HUES64 (cell line): Measurements from ENCODE around the gene ARHGAP42.

Source experiments
- H3K27ac ChIP-seq: 2 replicates; pipeline ENCODE4 v1.7.0; 2013; ENCODE audit warnings: low read depth, low read length, inconsistent platforms
- H3K27me3 ChIP-seq: 2 replicates; pipeline ENCODE4 v1.6.1; 2013; ENCODE audit warnings: mild to moderate bottlenecking, low read length; ENCODE audit not compliant: insufficient read depth
- H3K36me3 ChIP-seq: 2 replicates; pipeline ENCODE4 v1.6.1; 2013; ENCODE audit warnings: mild to moderate bottlenecking, low read length; ENCODE audit not compliant: insufficient read depth
- H3K4me1 ChIP-seq: 2 replicates; pipeline ENCODE4 v1.6.1; 2013; ENCODE audit warnings: mild to moderate bottlenecking, low read length, moderate library complexity; ENCODE audit not compliant: insufficient read depth
- H3K4me3 ChIP-seq: 2 replicates; pipeline ENCODE4 v1.5.1; 2013; ENCODE audit warnings: mild to moderate bottlenecking, low read length, moderate library complexity
- H3K9ac ChIP-seq: 2 replicates; pipeline ENCODE4 v1.6.1; 2013; ENCODE audit warnings: mild to moderate bottlenecking, low read depth, low read length
- H3K9me3 ChIP-seq: 2 replicates; pipeline ENCODE4 v1.6.1; 2013; ENCODE audit warnings: low read depth, low read length; ENCODE audit not compliant: insufficient read depth
- WGBS: fragments of 150-250, 120-280 bp; methylation state at CpG from one replicate; pipeline ENCODE4 v1.1.7; 2013; ENCODE audit warnings: missing lambda C conversion rate; 5-methylcytosine and 5-hydroxymethylcytosine counted together

Gene ARHGAP42

DNA sequence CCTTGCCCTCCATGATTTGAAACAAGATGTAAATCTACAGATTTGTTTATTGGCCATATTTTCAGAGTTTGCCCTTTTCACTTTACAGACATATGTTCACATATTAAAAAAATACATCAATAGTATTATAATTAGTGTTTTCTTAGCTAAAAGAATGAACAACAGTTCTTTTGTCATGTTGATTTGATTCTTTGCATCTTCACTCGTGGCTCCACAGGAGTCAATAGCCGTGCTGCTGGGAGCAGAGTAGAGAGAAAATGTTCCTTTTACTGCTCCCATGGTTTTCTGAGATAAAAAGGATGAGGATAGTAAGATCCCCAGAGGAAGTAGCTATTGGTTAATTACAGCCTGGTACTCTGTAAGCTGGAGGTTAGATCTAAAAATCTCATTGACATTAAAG is 291.4 kb downstream of the ARHGAP42 start:
- WGBS = 9% methylated on average over 2 of the region's 2 CpGs
- H3K4me1 ChIP-seq = peaks cover 10% of the 10 kb centered on the region
- no peak overlapping the region; the same call in 1 of the 2 replicates for H3K27ac ChIP-seq
- H3K36me3 ChIP-seq = peaks cover 36% of the 10 kb centered on the region
- peaks cover 39% of the 10 kb centered on the region for H3K27me3 ChIP-seq
- H3K4me3 ChIP-seq = no peak overlapping the region
- no peak overlapping the region for H3K9ac ChIP-seq
- no peaks in the 10 kb centered on the region for H3K9me3 ChIP-seq

DNA sequence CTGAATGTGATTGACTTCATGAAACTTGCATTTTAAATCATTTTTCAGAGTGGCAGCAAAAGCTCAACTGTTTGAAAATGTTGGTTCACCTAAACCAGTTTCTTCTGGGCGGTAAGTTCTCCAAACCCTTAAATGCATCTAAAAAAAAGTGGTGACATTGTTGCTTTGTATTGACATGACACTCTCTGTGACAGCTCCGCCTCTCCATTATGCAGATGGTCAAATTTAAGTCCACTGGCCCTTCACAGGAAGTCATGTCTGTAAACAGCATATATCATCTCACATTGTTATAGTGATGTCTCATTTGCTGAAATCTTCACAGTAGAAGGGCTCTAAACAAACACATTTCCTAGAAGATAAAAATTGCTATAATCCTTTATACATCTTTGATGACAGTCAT is 291.9 kb downstream of the ARHGAP42 start:
- Histone ChIP-seq H3K4me3 (no peak overlapping the region), H3K27me3 (peaks cover 39% of the 10 kb centered on the region), H3K27ac (no peak overlapping the region; the same call in 1 of the 2 replicates), H3K36me3 (peaks cover 36% of the 10 kb centered on the region), H3K4me1 (peaks cover 10% of the 10 kb centered on the region), H3K9me3 (no peaks in the 10 kb centered on the region), H3K9ac (no peak overlapping the region)
- 55% methylated on average over 2 of the region's 2 CpGs for WGBS

DNA sequence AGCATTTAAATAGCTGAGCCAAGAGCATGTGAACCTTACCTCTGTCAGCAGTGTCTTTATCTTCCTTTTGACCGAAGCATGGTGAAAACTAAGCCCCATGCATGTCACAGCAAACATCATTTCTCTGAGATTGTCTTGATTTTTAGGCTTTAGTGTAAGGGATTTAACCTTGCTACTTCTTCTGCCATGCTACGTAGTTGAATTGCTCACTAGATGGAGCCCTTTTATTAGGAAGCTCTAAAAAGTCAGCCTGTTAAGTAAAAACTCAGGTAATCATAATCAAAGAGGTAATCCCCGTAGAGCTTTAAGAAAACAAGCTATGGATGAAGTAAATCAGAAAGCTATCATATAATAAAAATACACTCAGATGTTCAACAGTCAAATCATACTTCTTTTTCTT is 293.1 kb downstream of the ARHGAP42 start:
- no peak overlapping the region for H3K9ac ChIP-seq
- H3K27me3 ChIP-seq = peaks cover 39% of the 10 kb centered on the region
- WGBS = 69% methylated on average over 2 of the region's 3 CpGs
- no peak overlapping the region for H3K4me3 ChIP-seq
- no peaks in the 10 kb centered on the region for H3K9me3 ChIP-seq
- peaks cover 10% of the 10 kb centered on the region for H3K4me1 ChIP-seq
- peaks cover 29% of the 10 kb centered on the region for H3K36me3 ChIP-seq
- no peak overlapping the region for H3K27ac ChIP-seq

DNA sequence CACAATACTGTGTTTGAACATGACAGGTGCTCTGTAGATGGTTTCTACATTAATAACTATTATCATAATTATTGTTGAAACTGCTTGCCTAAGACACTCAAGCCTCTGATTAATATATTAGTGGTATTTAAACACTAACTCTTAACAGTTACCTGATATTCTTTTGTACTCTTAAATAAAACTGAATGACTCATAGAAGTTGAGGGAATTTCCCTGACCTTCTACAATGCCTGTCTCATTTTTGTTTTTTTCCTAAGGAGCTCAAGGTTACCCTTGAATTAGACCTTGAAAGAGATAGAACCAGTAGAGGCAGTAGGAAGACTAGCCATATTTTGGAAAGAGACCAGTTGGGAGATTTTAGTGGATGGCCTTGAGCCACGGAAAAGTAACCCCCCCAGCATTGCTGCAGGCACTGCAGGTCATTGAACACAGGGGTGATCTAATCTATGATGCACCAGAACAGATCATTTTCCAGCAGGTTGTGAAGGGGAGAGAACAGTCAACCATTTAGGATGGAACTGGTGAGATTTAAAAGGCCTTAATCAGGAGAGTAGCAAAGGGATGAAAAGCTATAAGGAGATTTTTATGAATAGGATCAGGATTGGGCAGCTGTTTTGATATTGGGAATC is 294.2 kb downstream of the ARHGAP42 start:
- WGBS = 86% methylated on average over 1 of the region's 1 CpG
- H3K4me3 ChIP-seq = no peak overlapping the region

DNA sequence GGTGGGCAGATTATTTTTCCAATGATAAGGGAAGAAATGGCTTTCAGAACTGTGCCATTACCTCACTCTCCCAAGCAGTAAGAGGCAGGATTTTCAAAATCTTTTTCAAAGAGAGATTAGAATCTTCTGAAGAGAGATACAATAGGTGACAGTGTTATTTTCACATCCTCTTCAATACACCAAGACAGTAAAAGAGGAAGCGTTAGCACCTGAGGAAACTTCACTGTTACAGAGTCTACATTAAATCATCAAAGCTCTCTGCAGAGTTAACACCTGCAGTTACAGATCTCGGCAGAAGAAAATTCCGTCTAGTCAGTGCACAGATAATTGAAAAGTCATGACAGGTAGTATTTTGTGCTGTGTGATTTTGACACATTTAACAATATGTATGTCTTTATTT is 297.6 kb downstream of the ARHGAP42 start:
- Histone ChIP-seq H3K4me3 (no peak overlapping the region), H3K9ac (no peak overlapping the region), H3K27me3 (peaks cover 1% of the 10 kb centered on the region), H3K4me1 (no peaks in the 10 kb centered on the region), H3K27ac (no peak overlapping the region), H3K36me3 (peaks cover 7% of the 10 kb centered on the region), H3K9me3 (no peaks in the 10 kb centered on the region)
- WGBS = 92% methylated on average over 3 of the region's 3 CpGs

More for the DNA sequence above, 294.2 kb downstream of the ARHGAP42 start:
- Histone ChIP-seq H3K4me1 (peaks cover 10% of the 10 kb centered on the region), H3K9ac (no peak overlapping the region), H3K36me3 (peaks cover 18% of the 10 kb centered on the region), H3K27me3 (peaks cover 30% of the 10 kb centered on the region), H3K9me3 (no peaks in the 10 kb centered on the region), H3K27ac (no peak overlapping the region)

DNA sequence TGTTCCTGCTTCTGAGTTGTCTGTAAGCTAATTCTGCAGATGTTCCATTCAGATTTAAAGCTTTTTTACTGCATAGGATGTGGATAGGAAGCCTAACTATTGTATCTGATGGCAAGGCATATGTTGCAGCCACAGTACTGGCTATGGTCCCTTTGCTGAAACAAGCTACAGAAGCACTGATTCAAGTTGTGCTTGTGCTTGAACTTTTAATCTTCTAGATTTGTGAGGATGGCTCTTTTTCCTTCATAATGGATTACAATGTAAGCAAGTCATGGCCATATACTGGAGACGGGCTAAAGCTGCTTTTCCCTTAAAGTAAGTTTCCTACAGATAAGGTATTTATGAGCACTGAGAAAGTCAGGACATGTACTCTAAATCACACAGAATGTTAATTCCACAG is 303.8 kb downstream of the ARHGAP42 start:
- no peak overlapping the region for H3K4me3 ChIP-seq
- H3K36me3 ChIP-seq = peaks cover 9% of the 10 kb centered on the region; the same call in 1 of the 2 replicates
- no peak overlapping the region for H3K27ac ChIP-seq
- H3K4me1 ChIP-seq = no peaks in the 10 kb centered on the region
- no peaks in the 10 kb centered on the region for H3K9me3 ChIP-seq
- no CpG with 5 or more reads among the region's 1 CpG for WGBS
- H3K27me3 ChIP-seq = no peaks in the 10 kb centered on the region
- no peak overlapping the region for H3K9ac ChIP-seq

DNA sequence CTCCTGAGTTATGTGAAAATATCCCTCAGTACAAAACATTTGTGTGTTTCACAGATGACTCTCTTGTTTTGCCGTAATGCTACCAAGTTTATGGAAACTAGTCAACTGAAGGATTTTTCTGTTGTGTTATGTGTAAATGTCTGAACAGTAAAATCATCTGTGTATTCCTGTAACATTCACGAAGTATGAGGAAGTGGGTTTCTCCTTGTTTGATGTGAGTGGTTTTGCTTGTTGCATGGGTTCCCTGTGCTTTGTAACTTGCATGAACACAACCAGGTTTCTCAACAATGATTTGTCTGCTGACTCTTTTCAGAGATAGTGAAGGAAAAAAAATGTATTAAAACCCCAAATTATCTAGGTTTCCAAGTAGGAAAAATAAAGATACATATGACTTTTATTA is 304.5 kb downstream of the ARHGAP42 start:
- peaks cover 9% of the 10 kb centered on the region; the same call in 1 of the 2 replicates for H3K36me3 ChIP-seq
- no peaks in the 10 kb centered on the region for H3K4me1 ChIP-seq
- H3K27ac ChIP-seq = no peak overlapping the region
- 98% methylated on average over 2 of the region's 2 CpGs for WGBS
- H3K9me3 ChIP-seq = no peaks in the 10 kb centered on the region
- H3K9ac ChIP-seq = no peak overlapping the region
- H3K27me3 ChIP-seq = no peaks in the 10 kb centered on the region
- H3K4me3 ChIP-seq = no peak overlapping the region

DNA sequence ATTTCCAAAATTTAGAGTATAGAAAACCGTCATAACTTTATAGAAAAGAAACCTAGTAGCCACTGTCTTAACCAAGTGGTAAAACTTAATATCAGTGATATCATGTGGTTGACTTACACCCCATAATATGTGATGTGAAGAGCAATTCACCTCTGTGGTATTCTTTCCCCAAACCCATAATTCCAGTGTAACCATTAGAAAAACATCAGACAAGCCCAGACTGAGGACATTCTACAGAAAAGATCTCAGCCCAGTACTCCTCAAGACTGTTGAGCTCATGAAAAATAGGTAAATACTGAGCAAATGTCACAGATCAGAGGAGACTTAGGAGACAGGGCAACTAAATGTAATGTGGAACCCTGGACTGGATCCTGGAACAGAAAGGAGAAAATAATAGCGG is 307.9 kb downstream of the ARHGAP42 start:
- Histone ChIP-seq H3K27me3 (no peaks in the 10 kb centered on the region), H3K4me3 (no peak overlapping the region), H3K4me1 (0 out of 2 replicates have a peak, but pooled peaks cover 5% of the 10 kb centered on the region), H3K27ac (no peak overlapping the region), H3K9me3 (no peaks in the 10 kb centered on the region), H3K36me3 (peaks cover 5% of the 10 kb centered on the region; the same call in 1 of the 2 replicates), H3K9ac (no peak overlapping the region)
- 100% methylated on average over 2 of the region's 2 CpGs for WGBS

DNA sequence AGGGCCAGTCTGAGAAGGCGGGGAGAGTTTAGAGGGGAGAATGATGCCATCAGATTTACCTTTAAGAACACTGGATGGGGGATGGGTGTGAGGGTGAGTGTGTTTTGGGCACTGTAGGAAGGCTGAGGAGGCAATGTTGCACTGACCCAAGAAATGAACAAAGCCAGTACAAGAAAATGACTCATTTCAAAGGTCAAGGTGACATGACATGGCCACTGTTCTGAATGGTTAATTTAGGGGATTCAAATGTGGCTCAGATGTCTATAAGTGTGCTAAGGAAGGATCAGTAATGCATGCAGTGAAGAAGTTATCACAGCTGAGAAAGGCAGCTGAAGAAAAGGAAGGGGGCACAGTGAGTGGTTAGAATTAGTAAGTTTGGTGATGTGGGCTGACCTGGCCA is 312.7 kb downstream of the ARHGAP42 start:
- 90% methylated on average over 1 of the region's 1 CpG for WGBS
- Histone ChIP-seq H3K4me1 (0 out of 2 replicates have a peak, but pooled peaks cover 5% of the 10 kb centered on the region), H3K4me3 (no peak overlapping the region), H3K27me3 (no peaks in the 10 kb centered on the region), H3K9ac (no peak overlapping the region), H3K27ac (no peak overlapping the region), H3K36me3 (no peaks in the 10 kb centered on the region), H3K9me3 (no peaks in the 10 kb centered on the region)

DNA sequence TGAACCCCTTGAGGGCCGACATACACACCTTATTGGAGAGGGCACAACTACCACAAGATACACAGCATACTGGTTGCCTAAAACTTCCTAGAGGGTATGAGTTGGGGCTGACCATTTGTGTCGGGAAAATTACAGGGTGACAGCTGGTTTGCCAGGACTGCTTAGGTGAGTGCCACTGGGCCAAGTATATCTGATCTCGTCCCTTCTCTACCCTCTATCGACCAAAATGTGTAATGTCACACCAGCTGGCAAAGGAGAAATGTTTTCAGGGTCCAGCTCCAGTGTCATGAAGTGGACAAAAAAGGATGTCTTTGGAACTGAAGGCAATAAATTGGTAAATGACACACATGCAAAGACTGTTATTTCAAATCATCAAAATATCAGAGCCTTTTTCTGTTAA is 316.4 kb downstream of the ARHGAP42 start:
- 86% methylated on average over 4 of the region's 4 CpGs for WGBS
- Histone ChIP-seq H3K27me3 (no peaks in the 10 kb centered on the region), H3K27ac (no peak overlapping the region), H3K4me3 (no peak overlapping the region), H3K4me1 (0 out of 2 replicates have a peak, but pooled peaks cover 5% of the 10 kb centered on the region), H3K9me3 (no peaks in the 10 kb centered on the region), H3K9ac (no peak overlapping the region), H3K36me3 (no peaks in the 10 kb centered on the region)

DNA sequence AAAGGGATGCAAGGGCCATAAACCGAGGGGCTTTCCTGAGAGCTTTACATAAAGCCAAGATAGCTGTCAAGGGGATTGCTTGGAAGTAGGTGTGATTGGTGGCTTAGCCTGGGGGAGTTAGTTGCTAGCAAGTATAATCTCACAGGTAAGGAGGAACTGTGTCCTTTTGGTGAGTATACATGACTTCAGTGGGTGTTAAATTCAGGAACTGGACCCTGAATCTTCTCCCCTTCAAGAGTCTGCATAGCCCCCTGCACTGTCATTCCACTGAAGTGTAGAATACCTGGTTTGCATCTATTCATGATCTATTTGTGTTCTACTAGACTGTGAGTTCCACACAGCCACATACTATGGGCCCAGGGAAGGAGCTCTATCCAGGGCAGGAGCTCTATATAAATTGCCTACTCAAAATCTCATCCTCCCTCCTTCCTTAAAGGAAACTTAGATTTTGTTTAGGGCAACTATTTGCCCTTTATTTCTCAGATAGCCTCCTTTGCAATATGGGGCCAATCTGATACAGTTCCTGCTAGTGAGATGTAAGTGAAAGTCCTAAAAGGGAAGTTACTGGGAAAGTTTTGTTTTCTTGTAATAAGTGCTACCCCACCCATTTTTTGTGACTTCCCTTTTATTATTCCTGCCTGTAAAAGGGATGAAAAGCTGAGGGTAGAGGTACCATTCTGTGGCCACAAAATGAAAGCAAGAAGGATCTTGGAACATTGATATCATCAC is 322.0 kb downstream of the ARHGAP42 start:
- H3K4me1 ChIP-seq = peaks cover 8% of the 10 kb centered on the region; the same call in 1 of the 2 replicates
- no peaks in the 10 kb centered on the region for H3K9me3 ChIP-seq
- H3K36me3 ChIP-seq = no peaks in the 10 kb centered on the region
- no peak overlapping the region for H3K9ac ChIP-seq
- WGBS = 85% methylated on average over 1 of the region's 1 CpG
- no peak overlapping the region for H3K27ac ChIP-seq
- H3K27me3 ChIP-seq = no peaks in the 10 kb centered on the region
- H3K4me3 ChIP-seq = no peak overlapping the region
